ENCODE measurements around the gene CRACR2A.

CRACR2A gene

GRCh38 chr12:3568695-3569094 is 184.2 kb downstream of the CRACR2A start:
- TF ChIP-seq POLR2AphosphoS5 (IDR thresholded peaks at IDR 0.05; ENCODE audit: low read depth) (no peak), REST (IDR thresholded peaks at IDR 0.05; ENCODE audit: insufficient replicate concordance, low read depth) (no peak), GABPA (IDR thresholded peaks at IDR 0.05; ENCODE audit: low read depth) (no peak), CTCF (IDR thresholded peaks at IDR 0.05; ENCODE audit: insufficient read depth, low read length) (no peak), SPI1 (IDR thresholded peaks at IDR 0.05; ENCODE audit: borderline replicate concordance, low read depth) (no peak)
- Histone ChIP-seq H3K27ac (replicated peaks) (no peak overlapping the region), H3K27me3 (ENCODE audit: insufficient read depth, poor library complexity, severe bottlenecking) (peaks cover 10% of the 10 kb centered on the region), H3K4me3 (replicated peaks; ENCODE audit: insufficient read depth, low read length) (no peak overlapping the region)
- no peak for DNase-seq (ENCODE audit: low read depth in 1 of 2, low spot score in 1 of 2)

GRCh38 chr12:3565985-3566384 is 186.9 kb downstream of the CRACR2A start:
- peaks cover 2% of the 10 kb centered on the region for H3K27me3 ChIP-seq (ENCODE audit: insufficient read depth, poor library complexity, severe bottlenecking)
- no peak for DNase-seq (ENCODE audit: low read depth in 1 of 2, low spot score in 1 of 2)
- no peak overlapping the region for H3K27ac ChIP-seq (replicated peaks)
- H3K4me3 ChIP-seq (replicated peaks; ENCODE audit: insufficient read depth, low read length) = no peak overlapping the region
- TF ChIP-seq SPI1 (IDR thresholded peaks at IDR 0.05; ENCODE audit: borderline replicate concordance, low read depth) (no peak), GABPA (IDR thresholded peaks at IDR 0.05; ENCODE audit: low read depth) (no peak), CTCF (IDR thresholded peaks at IDR 0.05; ENCODE audit: insufficient read depth, low read length) (no peak), REST (IDR thresholded peaks at IDR 0.05; ENCODE audit: insufficient replicate concordance, low read depth) (no peak), POLR2AphosphoS5 (IDR thresholded peaks at IDR 0.05; ENCODE audit: low read depth) (no peak)
